DOHH2 (cell line): ENCODE measurements around the gene CEP63.

Source experiments
- CTCF ChIP-seq: fragments of 200-600 bp; sonication (generic); IDR thresholded peaks from one replicate; pipeline ENCODE4 v1.5.1; 2014; ENCODE audit warnings: antibody characterized with exemption, mild to moderate bottlenecking, low read depth, low read length; ENCODE audit not compliant: poor library complexity, severe bottlenecking
- EZH2phosphoT487 ChIP-seq: fragments of 200-600 bp; sonication (generic); IDR thresholded peaks from 2 replicates; pipeline ENCODE4 v1.6.1; 2017; ENCODE audit warnings: borderline replicate concordance, mild to moderate bottlenecking, antibody characterized with exemption, low read length, moderate library complexity, mixed read lengths

GRCh38 chr3:134463676-134464063 is 22.2 kb upstream of the CEP63 start:
- TF ChIP-seq CTCF (no peak), EZH2phosphoT487 (no peak)
